ENCODE measurements around the gene HBG1.

The HBG1 gene

DNA sequence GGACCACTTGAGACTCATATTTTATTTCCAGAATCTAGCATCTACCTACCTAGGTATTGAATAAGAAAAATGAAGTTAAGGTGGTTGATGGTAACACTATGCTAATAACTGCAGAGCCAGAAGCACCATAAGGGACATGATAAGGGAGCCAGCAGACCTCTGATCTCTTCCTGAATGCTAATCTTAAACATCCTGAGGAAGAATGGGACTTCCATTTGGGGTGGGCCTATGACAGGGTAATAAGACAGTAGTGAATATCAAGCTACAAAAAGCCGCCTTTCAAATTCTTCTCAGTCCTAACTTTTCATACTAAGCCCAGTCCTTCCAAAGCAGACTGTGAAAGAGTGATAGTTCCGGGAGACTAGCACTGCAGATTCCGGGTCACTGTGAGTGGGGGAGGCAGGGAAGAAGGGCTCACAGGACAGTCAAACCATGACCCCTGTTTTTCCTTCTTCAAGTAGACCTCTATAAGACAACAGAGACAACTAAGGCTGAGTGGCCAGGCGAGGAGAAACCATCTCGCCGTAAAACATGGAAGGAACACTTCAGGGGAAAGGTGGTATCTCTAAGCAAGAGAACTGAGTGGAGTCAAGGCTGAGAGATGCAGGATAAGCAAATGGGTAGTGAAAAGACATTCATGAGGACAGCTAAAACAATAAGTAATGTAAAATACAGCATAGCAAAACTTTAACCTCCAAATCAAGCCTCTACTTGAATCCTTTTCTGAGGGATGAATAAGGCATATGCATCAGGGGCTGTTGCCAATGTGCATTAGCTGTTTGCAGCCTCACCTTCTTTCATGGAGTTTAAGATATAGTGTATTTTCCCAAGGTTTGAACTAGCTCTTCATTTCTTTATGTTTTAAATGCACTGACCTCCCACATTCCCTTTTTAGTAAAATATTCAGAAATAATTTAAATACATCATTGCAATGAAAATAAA is 24.8 kb downstream of the HBG1 start:
- DNase-seq, result no peak

DNA sequence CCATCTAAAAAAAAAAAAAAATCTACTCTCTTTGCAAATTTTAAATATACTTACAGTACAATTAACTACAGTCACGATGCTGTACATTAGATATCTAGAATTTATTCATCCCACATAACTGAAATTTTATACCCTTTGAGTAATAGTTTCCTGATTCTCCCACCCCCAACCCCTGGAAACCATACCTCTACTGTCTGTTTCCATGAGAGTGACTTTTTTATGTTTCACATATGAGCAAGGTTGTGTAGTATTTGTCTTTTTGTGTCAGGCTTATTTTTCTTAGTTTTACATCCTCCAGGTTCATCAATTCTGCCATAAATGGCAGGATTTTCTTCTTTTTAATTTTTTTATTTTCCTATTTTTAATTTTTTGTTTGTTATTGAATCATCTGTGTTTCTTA is 26.0 kb downstream of the HBG1 start:
- DNase-seq, result no peak

DNA sequence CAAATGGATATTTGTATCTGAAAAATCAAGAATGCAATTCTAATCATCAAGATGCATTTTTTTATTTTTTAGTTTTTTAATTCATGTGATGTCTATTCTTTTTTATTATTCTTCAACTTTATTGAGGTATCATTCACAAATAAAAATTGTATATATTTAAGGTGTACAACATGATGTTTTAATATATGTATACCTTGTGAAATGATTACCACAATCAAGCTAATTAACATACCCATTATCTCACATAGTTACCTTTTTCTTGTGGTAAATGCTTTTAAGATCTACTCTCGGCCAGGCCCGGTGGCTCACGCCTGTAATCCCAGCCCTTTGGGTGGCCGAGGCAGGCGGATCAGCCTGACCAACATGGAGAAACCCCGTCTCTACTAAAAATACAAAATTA is 26.5 kb downstream of the HBG1 start:
- DNase-seq, result no peak

DNA sequence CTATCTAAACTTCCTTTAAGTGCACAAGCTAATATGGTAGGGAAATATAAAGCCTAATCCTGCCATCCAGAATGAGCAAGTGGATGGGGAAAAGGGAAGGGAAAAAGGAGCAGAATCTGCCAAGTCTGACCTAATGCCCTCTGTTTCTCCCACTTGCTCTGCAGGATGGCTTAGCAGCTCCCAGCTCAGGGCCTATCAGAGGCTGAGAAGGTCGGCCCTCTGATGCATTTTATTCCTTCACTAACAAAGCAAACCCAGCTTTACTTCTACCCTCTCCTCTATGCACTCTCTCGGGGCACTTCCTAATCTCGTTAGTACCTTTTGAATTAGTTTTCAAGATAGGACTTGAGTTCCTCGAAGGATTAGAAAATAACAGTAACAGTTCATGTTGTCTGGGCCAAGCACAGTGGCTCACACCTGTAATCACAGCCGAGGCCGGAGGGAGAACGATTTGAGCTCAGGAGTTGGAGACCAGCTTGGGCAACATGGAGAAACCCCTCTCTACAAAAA is 39.2 kb downstream of the HBG1 start:
- no peak for DNase-seq

DNA sequence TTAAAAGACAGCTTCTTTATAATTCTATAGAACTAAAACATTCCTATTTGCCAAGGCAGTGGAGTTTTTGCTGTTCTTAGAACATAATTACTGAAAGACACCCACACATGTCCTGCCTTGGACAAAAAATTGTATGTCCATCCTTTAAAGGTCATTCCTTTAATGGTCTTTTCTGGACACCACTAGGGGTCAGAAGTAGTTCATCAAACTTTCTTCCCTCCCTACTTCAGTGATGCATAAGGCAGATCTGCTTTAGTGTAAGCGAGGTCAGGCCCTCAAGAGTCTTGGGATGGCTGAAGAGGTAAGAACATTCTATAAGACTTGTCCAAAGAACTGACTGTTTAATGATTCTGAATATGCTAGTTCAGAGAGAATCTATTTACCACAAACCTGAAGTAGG is 44.9 kb downstream of the HBG1 start:
- DNase-seq, result no peak

DNA sequence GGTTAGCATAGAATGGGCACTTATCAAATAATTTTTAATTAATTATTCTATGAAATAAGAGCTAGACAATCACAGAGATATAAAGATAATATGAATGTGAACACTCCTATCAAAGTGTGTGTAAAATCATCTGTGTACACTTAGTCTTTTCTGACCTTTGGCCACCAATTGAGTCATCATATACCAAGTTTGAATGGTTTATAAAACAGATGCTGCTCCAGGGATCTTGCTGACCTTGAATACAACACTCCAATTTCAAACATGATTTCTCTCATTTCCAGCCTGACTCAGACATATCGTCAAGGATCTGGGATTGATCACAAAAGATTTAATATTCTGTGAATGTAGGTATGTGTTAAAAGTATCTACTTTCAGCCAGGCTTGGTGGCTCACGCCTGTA is 46.3 kb downstream of the HBG1 start:
- DNase-seq, result no peak

DNA sequence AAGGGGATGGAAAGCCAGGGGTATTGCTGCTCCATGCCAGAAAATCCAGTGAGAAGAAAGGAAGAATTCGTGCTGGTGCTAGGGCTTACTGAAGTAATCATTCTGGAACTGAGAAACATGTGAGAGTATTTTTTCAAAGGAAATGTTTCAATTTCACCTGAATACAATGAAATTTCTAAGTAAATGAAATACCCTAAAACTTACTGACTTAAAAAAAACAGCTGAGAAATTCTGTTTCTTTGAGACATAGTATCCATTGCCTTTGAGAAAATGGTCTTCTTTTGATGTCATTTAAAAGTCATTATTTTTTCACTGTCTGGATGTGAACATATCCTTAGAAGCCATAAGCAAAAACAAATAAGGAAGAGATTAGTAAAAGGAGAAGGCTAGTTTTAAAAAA is 49.1 kb downstream of the HBG1 start, which contains the start of gene OR51V1:
OR51V1 (minus strand) TSS at position 101 of the 400 bp plus-strand sequence; CDS start at position 101, 0 bp downstream.
- no peak for DNase-seq

DNA sequence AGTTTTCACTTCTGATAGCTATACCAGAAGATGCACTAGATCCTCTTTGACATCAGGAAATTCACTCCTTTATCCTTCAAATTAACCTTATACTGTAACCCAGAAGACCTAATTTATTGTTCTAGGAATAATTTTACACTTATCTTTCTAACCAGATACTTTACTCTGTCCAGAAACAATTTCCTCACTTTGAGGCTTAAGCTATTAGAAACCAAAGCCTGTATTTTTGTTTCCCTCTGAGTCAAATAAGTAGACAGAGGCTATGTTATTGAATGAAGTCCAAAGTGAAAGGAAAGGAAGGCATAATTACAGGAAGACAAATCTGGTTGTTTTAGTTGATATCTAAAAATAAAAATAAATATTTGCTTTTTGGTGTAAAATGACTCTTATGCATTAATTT is 51.4 kb downstream of the HBG1 start:
- DNase-seq, result no peak
